Naive thymus-derived CD4-positive, alpha-beta T cell (primary cell): ENCODE measurements around the gene CPAMD8. TPM values are rescaled to one million over a fixed set of nuclear protein-coding genes. Genes with fewer than 3 reads are reported as not detected.
"Not testable (repeated sequence)": the region's sequence is repeated elsewhere in the genome, so short reads cannot be mapped to it uniquely, and the experiment has no call there.

Source experiments
- ATAC-seq: fragments of 150-1000 bp; cut with Tn5 transposase; 2 replicates; pipeline ENCODE4 v1.10.0; 2021; ENCODE audit warnings: mild to moderate bottlenecking, moderate library complexity
- CTCF ChIA-PET: fragments of 350-600 bp; sonication (Branson Sonifier 250); formaldehyde crosslinking; loops from one replicate; lab custom pipeline; 2021; ENCODE audit warnings: antibody characterized with exemption; lab: Charles Lee
- POLR2A ChIA-PET: fragments of 350-600 bp; sonication (Branson Sonifier 250); formaldehyde crosslinking; loops from one replicate; lab custom pipeline; 2021; ENCODE audit warnings: antibody characterized with exemption, inconsistent platforms; lab: Charles Lee
- DNase-seq, 9 donors: peaks; one replicate each; pipeline versions ENCODE4 v3.0.0 to v3.0.0-alpha.2; 2020 to 2022; ENCODE audit warnings: mixed read lengths in 1 of 9
- H3K27ac ChIP-seq: one replicate; pipeline ENCODE4 v1.7.0; 2013; ENCODE audit warnings: mild to moderate bottlenecking, low read depth, low read length, moderate library complexity
- H3K27me3 ChIP-seq, 2 donors: one replicate each; pipeline ENCODE4 v1.7.0; 2013; ENCODE audit warnings: low read length in 2 of 2, mild to moderate bottlenecking in 2 of 2, moderate library complexity in 2 of 2; ENCODE audit not compliant: control insufficient read depth in 2 of 2, insufficient read depth in 2 of 2
- H3K36me3 ChIP-seq, 3 experiments: 1 replicate in 2 of 3; 2 replicates in 1 of 3; pipeline ENCODE4 v1.7.0; 2013; ENCODE audit warnings: low read length in 3 of 3, mild to moderate bottlenecking in 3 of 3, moderate library complexity in 1 of 3; ENCODE audit not compliant: insufficient read depth in 3 of 3, control insufficient read depth in 2 of 3
- H3K4me1 ChIP-seq, 2 donors: one replicate each; pipeline ENCODE4 v1.7.0; 2013; ENCODE audit warnings: low read length in 2 of 2, mild to moderate bottlenecking in 2 of 2, moderate library complexity in 1 of 2; ENCODE audit not compliant: control insufficient read depth in 2 of 2, insufficient read depth in 2 of 2
- H3K4me3 ChIP-seq: 2 replicates; pipeline ENCODE4 v1.7.0; 2013; ENCODE audit warnings: mild to moderate bottlenecking, low read length
- H3K9me3 ChIP-seq, 3 experiments: 1 replicate in 2 of 3; 2 replicates in 1 of 3; pipeline ENCODE4 v1.7.0; 2013; ENCODE audit warnings: low read length in 3 of 3; ENCODE audit not compliant: control insufficient read depth in 2 of 3
- H3K27ac Mint-ChIP-seq, 9 donors: one replicate each; pipeline ENCODE4 v1.8.0; 2020 to 2022; ENCODE audit warnings: mixed read lengths in 9 of 9, mild to moderate bottlenecking in 8 of 9, moderate library complexity in 5 of 9, inconsistent platforms in 2 of 9
- H3K27me3 Mint-ChIP-seq, 5 donors: one replicate each; pipeline ENCODE4 v1.8.0; 2021 to 2022; ENCODE audit warnings: mixed read lengths in 5 of 5, mild to moderate bottlenecking in 1 of 5
- H3K36me3 Mint-ChIP-seq, 5 donors: one replicate each; pipeline ENCODE4 v1.8.0; 2020 to 2022; ENCODE audit warnings: mixed read lengths in 5 of 5, mild to moderate bottlenecking in 3 of 5, inconsistent platforms in 1 of 5
- H3K4me1 Mint-ChIP-seq, 7 donors: one replicate each; pipeline ENCODE4 v1.8.0; 2020 to 2022; ENCODE audit warnings: mixed read lengths in 7 of 7, mild to moderate bottlenecking in 3 of 7, inconsistent platforms in 1 of 7
- H3K4me3 Mint-ChIP-seq, 10 donors: one replicate each; pipeline ENCODE4 v1.8.0; 2020 to 2022; ENCODE audit warnings: mild to moderate bottlenecking in 10 of 10, mixed read lengths in 10 of 10, moderate library complexity in 6 of 10, inconsistent platforms in 2 of 10
- H3K9me3 Mint-ChIP-seq, 11 donors: one replicate each; pipeline ENCODE4 v1.8.0; 2020 to 2022; ENCODE audit warnings: mixed read lengths in 11 of 11, mild to moderate bottlenecking in 4 of 11, inconsistent platforms in 1 of 11, moderate library complexity in 1 of 11
- intact Hi-C, 2 donors: fragments of 100-400 bp; cut with micrococcal nuclease; formaldehyde crosslinking; loops; one replicate each; pipeline ENCODE4 v1.15.1; 2023
- polyA plus RNA-seq, 2 donors: library from polyadenylated mRNA; unstranded; fragments of 300-500 nt; fragmentation: Illumina TruSeq; gene quantifications; one replicate each; pipeline ENCODE4 v1.2.3, GENCODE V29; 2021
- total RNA-seq, 6 experiments: library from RNA in 5 of 6; stranded (reverse) in 5 of 6; gene quantifications; 1 replicate in 5 of 6; 2 replicates in 1 of 6; pipeline ENCODE4 v1.2.3 and lab custom pipeline; 2021 to 2026

CPAMD8 gene
- total and polyA plus RNA-seq, 7 experiments from 2014 or later, result 0.18 to 6.6 (median 2.4) TPM

DNA sequence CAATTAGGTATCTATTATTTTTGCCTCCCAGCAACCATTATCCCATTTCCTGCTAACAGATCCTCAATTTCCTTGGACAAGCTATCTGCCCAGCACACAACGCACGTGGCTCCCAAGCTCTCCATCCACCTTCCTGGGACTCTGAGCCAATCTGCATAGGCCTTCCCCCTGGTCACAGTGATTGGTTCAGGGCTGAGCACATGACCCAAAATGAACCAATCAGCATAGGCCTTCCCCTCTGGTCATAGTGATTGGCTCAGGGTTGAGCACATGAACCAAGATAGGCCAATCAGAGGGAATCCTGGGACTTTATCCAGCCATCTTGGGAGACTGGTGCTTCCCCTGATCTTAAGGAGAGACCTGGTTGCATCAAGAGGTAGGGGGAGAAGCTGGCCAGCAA, 5.8 kb downstream of the CPAMD8 start:
- H3K27ac ChIP-seq, result no peak overlapping the region
- Mint-ChIP-seq H3K9me3 (peaks cover 0 to 29% (median 22%) of the 10 kb centered on the region in 11 donors), H3K27ac (no peak overlapping the region), H3K36me3 (peaks cover 0 to 21% (median 17%) of the 10 kb centered on the region in 5 donors), H3K4me3 (no peak overlapping the region), H3K4me1 (peaks cover 0 to 6% (median 2%) of the 10 kb centered on the region in 7 donors), H3K27me3 (peaks cover 15 to 33% (median 26%) of the 10 kb centered on the region in 5 donors)
- CTCF ChIA-PET, result interaction anchor here (1.6 kb wide), 1 partner anchor 16 kb away, joined by 3 read pairs; no protein-coding TSS in a partner anchor
- POLR2A ChIA-PET, result no interaction called here
- peaks cover 0 to 24% (median 0%) of the 10 kb centered on the region in 3 experiments for H3K9me3 ChIP-seq
- H3K36me3 ChIP-seq, result no peaks in the 10 kb centered on the region
- no peak for DNase-seq
- peaks cover 0 to 4% of the 10 kb centered on the region in 2 donors for H3K4me1 ChIP-seq
- no peak for ATAC-seq
- H3K4me3 ChIP-seq, result no peak overlapping the region
- peaks cover 0 to 4% of the 10 kb centered on the region in 2 donors for H3K27me3 ChIP-seq
- intact Hi-C loops, result no loop called here

DNA sequence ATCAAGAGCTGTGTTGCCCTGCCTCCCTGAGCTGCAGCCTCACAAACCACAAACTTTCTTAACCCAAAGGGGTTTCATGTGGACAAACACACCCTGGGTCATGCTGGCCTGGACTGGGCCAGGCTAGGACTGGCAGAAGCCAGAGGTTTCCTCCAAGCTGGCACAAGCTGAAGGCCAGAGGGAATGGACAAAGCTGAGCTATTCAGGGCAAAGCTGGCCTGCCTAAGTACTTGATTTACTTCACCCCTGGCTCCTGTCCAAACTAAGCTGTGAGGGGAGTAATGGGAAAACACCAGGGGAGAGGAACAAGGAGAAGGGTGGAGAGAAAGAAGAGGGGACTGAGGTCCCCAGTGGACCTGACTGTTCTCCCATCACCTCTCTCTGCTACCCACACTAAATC, 6.2 kb downstream of the CPAMD8 start:
- Histone ChIP-seq H3K36me3 (no peaks in the 10 kb centered on the region), H3K4me3 (no peak overlapping the region), H3K27ac (no peak overlapping the region), H3K9me3 (peaks cover 0 to 24% (median 0%) of the 10 kb centered on the region in 3 experiments), H3K27me3 (peaks cover 0 to under 1% of the 10 kb centered on the region in 2 donors), H3K4me1 (peaks cover 0 to under 1% of the 10 kb centered on the region in 2 donors)
- Mint-ChIP-seq H3K27ac (no peak overlapping the region), H3K4me3 (no peak overlapping the region), H3K36me3 (peaks cover 0 to 21% (median 15%) of the 10 kb centered on the region in 5 donors), H3K27me3 (peaks cover 13 to 28% (median 24%) of the 10 kb centered on the region in 5 donors), H3K9me3 (peaks cover 0 to 28% (median 22%) of the 10 kb centered on the region in 11 donors), H3K4me1 (peaks cover 0 to 4% (median 0%) of the 10 kb centered on the region in 7 donors)
- CTCF ChIA-PET, result interaction anchor here (1.6 kb wide), 1 partner anchor 17 kb away, joined by 3 read pairs; no protein-coding TSS in a partner anchor
- POLR2A ChIA-PET, result no interaction called here
- intact Hi-C loops, result no loop called here
- no peak for ATAC-seq
- DNase-seq, result no peak

DNA sequence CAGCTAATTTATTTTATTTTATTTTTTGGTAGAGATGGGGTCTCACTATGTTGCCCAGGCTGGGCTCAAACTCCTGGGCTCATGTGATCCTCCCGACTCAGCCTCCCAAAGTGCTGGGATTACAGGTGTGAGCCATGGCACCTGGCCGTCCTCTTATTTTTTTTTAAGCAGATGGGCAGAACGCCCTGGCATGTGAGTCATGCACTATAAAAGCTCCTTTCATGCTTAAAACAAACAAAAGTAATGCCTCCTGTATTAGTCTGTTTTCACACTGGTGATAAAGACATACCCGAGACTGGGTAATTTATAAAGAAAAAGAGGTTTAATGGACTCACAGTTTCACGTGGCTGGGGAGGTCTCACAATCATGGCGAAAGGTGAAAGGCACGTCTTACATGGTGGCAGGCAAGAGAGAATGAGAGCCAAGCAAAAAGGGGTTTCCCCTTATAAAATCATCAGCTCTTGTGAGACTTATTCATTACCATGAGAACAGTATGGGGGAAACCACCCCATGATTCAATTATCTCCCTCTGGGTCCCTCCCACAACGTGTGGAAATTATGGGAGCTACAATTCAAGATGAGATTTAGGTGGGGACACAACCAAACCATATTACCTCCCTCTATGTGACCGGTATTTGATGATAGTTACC, 12.3 kb downstream of the CPAMD8 start:
- H3K27ac ChIP-seq, DNase-seq, H3K27me3 Mint-ChIP-seq, H3K4me1 ChIP-seq, ATAC-seq, H3K4me1 Mint-ChIP-seq, H3K36me3 ChIP-seq, H3K4me3 ChIP-seq, H3K4me3 Mint-ChIP-seq, H3K27ac Mint-ChIP-seq, H3K9me3 Mint-ChIP-seq, H3K27me3 ChIP-seq, H3K9me3 ChIP-seq, H3K36me3 Mint-ChIP-seq, intact Hi-C loops: not testable (repeated sequence)
- POLR2A ChIA-PET, result interaction anchor here (0.7 kb wide), 1 partner anchor 939 kb away, joined by 5 read pairs; no protein-coding TSS in a partner anchor
- CTCF ChIA-PET, result interaction anchor here (0.6 kb wide), 1 partner anchor 12 kb away, joined by 3 read pairs; the partner anchor contains the start of gene CPAMD8

DNA sequence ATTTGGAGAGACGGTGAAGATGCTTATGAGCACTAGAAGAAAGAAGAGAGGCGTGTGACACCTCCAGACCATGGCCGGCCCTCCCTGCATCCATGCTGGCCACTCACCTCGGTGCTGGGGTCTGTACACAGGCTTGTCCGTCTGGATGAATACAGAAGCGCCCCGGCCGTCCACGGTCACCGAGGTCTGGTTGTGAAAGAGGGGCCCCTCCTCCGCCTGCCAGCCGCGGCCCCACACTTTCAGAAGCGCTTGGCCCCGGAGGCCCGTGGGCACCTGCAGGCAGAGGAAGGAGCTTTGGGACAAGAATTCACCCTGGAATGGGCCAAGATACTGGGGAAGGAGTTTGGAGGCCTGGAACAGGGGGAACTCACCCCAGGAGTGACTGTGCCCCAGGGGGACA, 15.1 kb downstream of the CPAMD8 start:
- intact Hi-C loops, result no loop called here
- H3K27me3 ChIP-seq, result no peaks in the 10 kb centered on the region
- Mint-ChIP-seq H3K4me1 (peaks cover 0 to 4% (median 0%) of the 10 kb centered on the region in 7 donors), H3K4me3 (no peak overlapping the region), H3K27me3 (peaks cover 0 to 8% (median 3%) of the 10 kb centered on the region in 5 donors), H3K27ac (no peak overlapping the region), H3K9me3 (no peaks in the 10 kb centered on the region), H3K36me3 (no peaks in the 10 kb centered on the region)
- no peaks in the 10 kb centered on the region for H3K4me1 ChIP-seq
- ChIA-PET CTCF (no interaction called here), POLR2A (no interaction called here)
- no peak overlapping the region for H3K4me3 ChIP-seq
- H3K27ac ChIP-seq, result no peak overlapping the region
- ATAC-seq, result no peak
- DNase-seq, result no peak
- no peaks in the 10 kb centered on the region for H3K9me3 ChIP-seq
- H3K36me3 ChIP-seq, result no peaks in the 10 kb centered on the region

DNA sequence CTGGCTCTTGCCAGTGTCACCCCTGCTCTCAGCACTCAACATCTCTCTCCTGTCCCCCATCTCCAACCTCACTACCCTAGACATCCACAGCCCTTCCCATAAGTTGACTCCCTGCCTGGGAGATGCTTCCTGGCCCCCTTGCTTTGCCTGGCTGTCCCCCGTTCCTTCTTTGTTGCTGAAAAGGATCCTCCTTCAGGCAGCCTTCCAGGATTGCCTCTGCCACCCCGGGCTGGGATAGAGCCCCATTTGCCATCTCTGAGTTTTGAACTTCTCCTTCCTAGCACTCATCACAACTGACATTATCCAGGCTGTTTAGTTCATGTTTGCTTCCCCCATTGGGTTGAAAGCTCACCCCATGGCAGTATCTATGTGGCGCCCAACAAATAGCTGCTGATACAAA, 20.0 kb downstream of the CPAMD8 start:
- H3K4me3 Mint-ChIP-seq, result no peak overlapping the region
- H3K4me1 Mint-ChIP-seq, result peaks cover 1 to 20% (median 13%) of the 10 kb centered on the region in 7 donors
- H3K36me3 ChIP-seq, result no peaks in the 10 kb centered on the region
- intact Hi-C loops, result no loop called here
- H3K4me1 ChIP-seq, result peaks cover 10 to 11% of the 10 kb centered on the region in 2 donors
- no peaks in the 10 kb centered on the region for H3K9me3 ChIP-seq
- POLR2A ChIA-PET, result no interaction called here
- H3K36me3 Mint-ChIP-seq, result no peaks in the 10 kb centered on the region
- no peaks in the 10 kb centered on the region for H3K27me3 ChIP-seq
- H3K27ac Mint-ChIP-seq, result peak overlapping the region in 2 of 9 donors; percentile 18 to 55
- no peak for DNase-seq
- CTCF ChIA-PET, result no interaction called here
- no peaks in the 10 kb centered on the region for H3K9me3 Mint-ChIP-seq
- H3K4me3 ChIP-seq, result no peak overlapping the region
- peaks cover 0 to 4% (median 0%) of the 10 kb centered on the region in 5 donors for H3K27me3 Mint-ChIP-seq
- no peak for ATAC-seq
- H3K27ac ChIP-seq, result no peak overlapping the region

DNA sequence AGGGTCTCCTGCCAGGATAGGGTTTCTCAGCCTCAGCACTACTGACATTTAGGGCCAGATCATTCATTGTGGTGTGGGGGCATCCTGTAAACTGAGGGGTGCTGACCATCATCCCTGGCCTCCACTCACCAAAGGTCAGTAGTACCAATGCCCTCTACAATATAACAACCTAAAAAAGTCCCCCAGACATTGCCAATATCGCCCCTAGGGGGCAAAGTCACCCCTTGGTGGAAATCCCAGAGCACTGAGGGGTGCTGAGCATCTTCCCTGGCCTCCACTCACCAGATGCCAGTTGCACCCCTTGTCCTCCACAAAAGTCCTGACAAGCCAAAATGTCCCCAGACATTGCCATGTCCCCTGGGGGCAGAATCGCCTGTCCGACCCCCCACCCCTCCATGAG, 21.6 kb downstream of the CPAMD8 start:
- ATAC-seq (no peak), DNase-seq (no peak)
- Mint-ChIP-seq H3K36me3 (peaks cover 0 to 2% (median 0%) of the 10 kb centered on the region in 5 donors), H3K4me1 (peaks cover 8 to 36% (median 23%) of the 10 kb centered on the region in 7 donors), H3K4me3 (no peak overlapping the region), H3K27ac (peak overlapping the region in 3 of 9 donors; percentile 7 to 58 (median 48)), H3K9me3 (peaks cover 0 to 1% (median 0%) of the 10 kb centered on the region in 11 donors), H3K27me3 (peaks cover 0 to 4% (median 0%) of the 10 kb centered on the region in 5 donors)
- no peaks in the 10 kb centered on the region for H3K36me3 ChIP-seq
- H3K4me1 ChIP-seq, result peaks cover 21% of the 10 kb centered on the region in 2 donors
- H3K9me3 ChIP-seq, result no peaks in the 10 kb centered on the region
- no peak overlapping the region for H3K27ac ChIP-seq
- intact Hi-C loops, result loop anchor here in 1 of 2 donors (5.0 kb wide), 1 partner anchor 508 kb away; the partner anchor contains the start of genes C19orf44 and CALR3
- POLR2A ChIA-PET, result no interaction called here
- no peak overlapping the region for H3K4me3 ChIP-seq
- H3K27me3 ChIP-seq, result no peaks in the 10 kb centered on the region
- CTCF ChIA-PET, result no interaction called here
